Right lobe of liver (tissue), 4 donors: ENCODE data around the gene FURIN.

Experiments
- CTCF ChIP-seq, 4 donors: fragments of 200-600 bp in 3 of 4; fragments of 450-650 bp in 1 of 4; IDR thresholded peaks; one replicate each; pipeline versions ENCODE4 v1.5.1 to v1.8.0; 2016 to 2022; ENCODE audit warnings: antibody characterized with exemption in 4 of 4, mild to moderate bottlenecking in 2 of 4
- POLR2A ChIP-seq: fragments of 450-650 bp; IDR thresholded peaks from one replicate; pipeline ENCODE4 v1.6.1; 2017; ENCODE audit warnings: antibody characterized with exemption, mild to moderate bottlenecking
- donor health status: DM: no; HTN: no; CAD: no.
- donor health status: DM: no; HTN: no; CAD: no.
- donor health status: DM: no; HTN: yes; CAD: no.

GRCh38 chr15:90872486-90873184 lies 4.2 kb downstream of the FURIN start:
- no peak for TF ChIP-seq CTCF (IDR thresholded peaks at IDR 0.05)
- TF ChIP-seq POLR2A: peak; percentile 38
